MM.1S (cell line): Measurements from ENCODE around the gene HUWE1.

ENCODE experiments used
- DNase-seq: peaks from one replicate; pipeline ENCODE4 v3.0.0-alpha.2; 2015
- H2AFZ ChIP-seq: fragments of 300-600 bp; sonication (generic); 2 replicates; pipeline ENCODE4 v1.6.0; 2016; ENCODE audit warnings: antibody characterized with exemption, low read length
- H3F3A ChIP-seq: fragments of 300-600 bp; sonication (generic); 2 replicates; pipeline ENCODE4 v1.6.1; 2016; ENCODE audit warnings: mild to moderate bottlenecking, antibody characterized with exemption, low read length, moderate library complexity, mixed read lengths; ENCODE audit not compliant: insufficient read depth
- H3K27ac ChIP-seq: fragments of 300-600 bp; sonication (generic); 2 replicates; pipeline ENCODE4 v1.5.1; 2016; ENCODE audit warnings: mild to moderate bottlenecking, low read length
- H3K27me3 ChIP-seq: fragments of 300-600 bp; sonication (generic); replicated peaks from 2 replicates; pipeline ENCODE4 v1.6.0; 2016; ENCODE audit warnings: low read length; ENCODE audit not compliant: insufficient read depth
- H3K36me3 ChIP-seq: fragments of 300-600 bp; sonication (generic); replicated peaks from 2 replicates; pipeline ENCODE4 v1.6.1; 2016; ENCODE audit warnings: mild to moderate bottlenecking, low read length, mixed read lengths; ENCODE audit not compliant: insufficient read depth
- H3K4me1 ChIP-seq: fragments of 300-600 bp; sonication (generic); 2 replicates; pipeline ENCODE4 v1.6.1; 2016; ENCODE audit warnings: low read length, mixed read lengths
- H3K4me2 ChIP-seq: fragments of 300-600 bp; sonication (generic); 2 replicates; pipeline ENCODE4 v1.6.0; 2016; ENCODE audit warnings: low read depth, low read length
- H3K4me3 ChIP-seq: fragments of 300-600 bp; sonication (generic); 2 replicates; pipeline ENCODE4 v1.5.1; 2016; ENCODE audit warnings: low read length, mixed read lengths
- H3K79me2 ChIP-seq: fragments of 300-600 bp; sonication (generic); 2 replicates; pipeline ENCODE4 v1.6.1; 2016; ENCODE audit warnings: mixed run types, low read length, mixed read lengths
- H3K9ac ChIP-seq: fragments of 300-600 bp; sonication (generic); 2 replicates; pipeline ENCODE4 v1.6.1; 2016; ENCODE audit warnings: low read length, mixed read lengths
- H3K9me2 ChIP-seq: fragments of 300-600 bp; sonication (generic); replicated peaks from 2 replicates; pipeline ENCODE4 v1.6.1; 2016; ENCODE audit warnings: mild to moderate bottlenecking, low read length, mixed read lengths; ENCODE audit not compliant: insufficient read depth
- H3K9me3 ChIP-seq: fragments of 300-600 bp; sonication (generic); replicated peaks from 2 replicates; pipeline ENCODE4 v1.6.1; 2016; ENCODE audit warnings: mild to moderate bottlenecking, low read length, mixed read lengths; ENCODE audit not compliant: insufficient read depth
- H4K20me1 ChIP-seq: fragments of 300-600 bp; sonication (generic); 2 replicates; pipeline ENCODE4 v1.6.1; 2016; ENCODE audit warnings: mild to moderate bottlenecking, low read length, moderate library complexity, mixed read lengths; ENCODE audit not compliant: insufficient read depth
- EZH2 ChIP-seq: fragments of 300-600 bp; sonication (generic); optimal IDR thresholded peaks from 2 replicates; pipeline ENCODE3; 2017; ENCODE audit warnings: low read depth, mild to moderate bottlenecking, antibody characterized with exemption, low read length, mixed read lengths
- EZH2phosphoT487 ChIP-seq: fragments of 300-600 bp; sonication (generic); IDR thresholded peaks from 2 replicates; pipeline ENCODE4 v1.6.1; 2018; ENCODE audit warnings: antibody characterized with exemption, low read length
- TF ChIP-seq, protein P1 (sequence below): fragments of 300-600 bp; sonication (generic); IDR thresholded peaks from 2 replicates; pipeline ENCODE4 v1.5.1; 2016; ENCODE audit warnings: antibody characterized with exemption, low read length, mixed read lengths

The HUWE1 gene

DNA sequence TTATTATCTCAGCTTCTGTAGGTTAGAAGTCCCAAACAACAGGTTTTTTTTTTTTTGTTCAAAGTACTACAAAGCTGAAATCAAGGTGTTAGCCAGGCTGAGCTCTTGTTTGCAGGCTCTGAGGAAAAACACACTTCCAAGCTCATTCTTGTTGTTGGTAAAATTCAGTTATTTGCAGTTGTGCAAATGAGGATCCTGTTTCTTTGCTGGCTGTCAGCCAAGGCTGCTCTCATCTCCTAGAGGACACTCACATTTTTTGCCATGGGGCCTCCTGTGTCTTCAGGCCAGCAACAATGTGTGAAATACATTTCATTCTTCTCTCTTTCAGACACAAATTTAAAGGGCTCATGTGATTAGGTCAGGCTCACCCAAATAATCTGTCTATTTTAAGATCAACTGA, 192.1 kb downstream of the HUWE1 start:
- Histone ChIP-seq H3K27me3 (no peaks in the 10 kb centered on the region), H3K27ac (no peak overlapping the region)

DNA sequence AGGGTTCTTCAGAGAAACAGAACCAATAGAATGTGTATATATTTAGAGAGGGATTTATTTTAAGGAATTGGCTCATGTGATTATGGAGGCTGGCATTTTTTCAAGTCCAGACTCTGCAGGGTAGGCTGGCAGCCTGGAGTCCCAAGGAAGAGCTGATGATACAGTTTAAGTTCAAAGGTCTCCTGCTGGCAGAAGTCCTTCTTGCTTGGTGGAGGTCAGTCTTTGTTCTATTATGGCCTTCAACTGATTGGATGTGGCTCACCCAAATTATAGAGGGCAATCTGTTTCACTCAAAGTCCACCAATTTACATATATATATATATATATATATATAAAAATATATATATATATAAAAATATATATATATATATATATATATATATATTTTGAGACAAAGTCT, 200.2 kb downstream of the HUWE1 start:
- H3K9ac ChIP-seq, result no peak overlapping the region
- H3K4me1 ChIP-seq, result 0 out of 2 replicates have a peak, but pooled peaks cover 3% of the 10 kb centered on the region
- H3K9me3 ChIP-seq, result no peaks in the 10 kb centered on the region
- no peaks in the 10 kb centered on the region for H3K9me2 ChIP-seq
- no peaks in the 10 kb centered on the region for H3F3A ChIP-seq
- no peak overlapping the region for H2AFZ ChIP-seq
- H3K79me2 ChIP-seq, result no peaks in the 10 kb centered on the region
- no peak for DNase-seq
- no peaks in the 10 kb centered on the region for H3K36me3 ChIP-seq
- H3K27me3 ChIP-seq, result no peaks in the 10 kb centered on the region
- TF ChIP-seq EZH2 (no peak), EZH2phosphoT487 (no peak)
- TF ChIP-seq, protein P1, sequence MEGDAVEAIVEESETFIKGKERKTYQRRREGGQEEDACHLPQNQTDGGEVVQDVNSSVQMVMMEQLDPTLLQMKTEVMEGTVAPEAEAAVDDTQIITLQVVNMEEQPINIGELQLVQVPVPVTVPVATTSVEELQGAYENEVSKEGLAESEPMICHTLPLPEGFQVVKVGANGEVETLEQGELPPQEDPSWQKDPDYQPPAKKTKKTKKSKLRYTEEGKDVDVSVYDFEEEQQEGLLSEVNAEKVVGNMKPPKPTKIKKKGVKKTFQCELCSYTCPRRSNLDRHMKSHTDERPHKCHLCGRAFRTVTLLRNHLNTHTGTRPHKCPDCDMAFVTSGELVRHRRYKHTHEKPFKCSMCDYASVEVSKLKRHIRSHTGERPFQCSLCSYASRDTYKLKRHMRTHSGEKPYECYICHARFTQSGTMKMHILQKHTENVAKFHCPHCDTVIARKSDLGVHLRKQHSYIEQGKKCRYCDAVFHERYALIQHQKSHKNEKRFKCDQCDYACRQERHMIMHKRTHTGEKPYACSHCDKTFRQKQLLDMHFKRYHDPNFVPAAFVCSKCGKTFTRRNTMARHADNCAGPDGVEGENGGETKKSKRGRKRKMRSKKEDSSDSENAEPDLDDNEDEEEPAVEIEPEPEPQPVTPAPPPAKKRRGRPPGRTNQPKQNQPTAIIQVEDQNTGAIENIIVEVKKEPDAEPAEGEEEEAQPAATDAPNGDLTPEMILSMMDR, result no peak
- no peak overlapping the region for H3K4me3 ChIP-seq
- no peak overlapping the region for H3K27ac ChIP-seq
- no peak overlapping the region for H3K4me2 ChIP-seq
- H4K20me1 ChIP-seq, result no peaks in the 10 kb centered on the region

More for the DNA sequence above, 192.1 kb downstream of the HUWE1 start:
- DNase-seq, result no peak
- no peaks in the 10 kb centered on the region for H3K36me3 ChIP-seq
- no peaks in the 10 kb centered on the region for H3F3A ChIP-seq
- H3K4me3 ChIP-seq, result no peak overlapping the region
- H4K20me1 ChIP-seq, result no peaks in the 10 kb centered on the region
- no peak overlapping the region for H3K4me2 ChIP-seq
- H3K9me2 ChIP-seq, result no peaks in the 10 kb centered on the region
- H3K9ac ChIP-seq, result no peak overlapping the region
- H3K4me1 ChIP-seq, result no peaks in the 10 kb centered on the region
- no peak overlapping the region for H2AFZ ChIP-seq
- no peaks in the 10 kb centered on the region for H3K79me2 ChIP-seq
- no peaks in the 10 kb centered on the region for H3K9me3 ChIP-seq
- no peak for TF ChIP-seq EZH2
- no peak for TF ChIP-seq EZH2phosphoT487
- TF ChIP-seq, protein P1, result no peak

DNA sequence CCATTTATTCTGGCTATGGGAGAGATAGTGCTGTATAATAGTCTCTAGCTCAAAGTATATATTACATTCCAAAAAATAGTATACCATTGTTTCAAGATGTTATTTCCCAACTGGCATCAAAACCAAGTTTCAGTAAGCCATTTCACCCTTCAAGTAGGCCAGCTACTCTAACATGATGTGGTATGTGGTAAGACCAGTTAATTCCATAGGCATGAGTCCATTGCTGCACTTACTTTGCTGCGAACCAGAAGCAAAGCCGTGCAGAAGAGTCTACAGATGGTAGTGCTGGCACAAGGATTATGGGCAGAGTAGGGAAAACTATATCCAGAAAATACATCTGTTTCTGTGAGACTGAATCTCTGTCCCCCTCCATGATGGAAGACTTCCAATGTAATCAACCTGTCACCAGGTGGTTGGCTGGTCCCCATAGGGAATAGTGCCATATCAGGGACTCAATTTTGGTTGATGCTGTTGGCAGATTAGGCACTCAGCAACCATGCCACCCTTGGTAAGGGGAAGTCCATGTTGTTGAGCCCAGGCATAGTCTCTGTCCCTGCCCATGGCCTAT, 202.6 kb downstream of the HUWE1 start:
- 0 out of 2 replicates have a peak, but pooled peaks cover 3% of the 10 kb centered on the region for H3K4me1 ChIP-seq
- TF ChIP-seq, protein P1, result no peak
- no peak for TF ChIP-seq EZH2
- TF ChIP-seq EZH2phosphoT487, result no peak
- H3K27ac ChIP-seq, result no peak overlapping the region
- H4K20me1 ChIP-seq, result no peaks in the 10 kb centered on the region
- no peak overlapping the region for H2AFZ ChIP-seq
- no peaks in the 10 kb centered on the region for H3F3A ChIP-seq
- no peaks in the 10 kb centered on the region for H3K9me3 ChIP-seq
- no peak for DNase-seq
- H3K36me3 ChIP-seq, result no peaks in the 10 kb centered on the region
- no peaks in the 10 kb centered on the region for H3K79me2 ChIP-seq
- H3K9me2 ChIP-seq, result no peaks in the 10 kb centered on the region
- H3K4me2 ChIP-seq, result no peak overlapping the region
- H3K9ac ChIP-seq, result no peak overlapping the region
- H3K27me3 ChIP-seq, result no peaks in the 10 kb centered on the region
- no peak overlapping the region for H3K4me3 ChIP-seq
